ENCODE results near the gene SMIM35. TPM values are rescaled to one million over a fixed set of nuclear protein-coding genes. Genes with fewer than 3 reads are reported as not detected.

SMIM35 gene
- polyA plus RNA-seq, 1 of the 3 experiments (the other 2 are of a cell fraction): not detected

DNA sequence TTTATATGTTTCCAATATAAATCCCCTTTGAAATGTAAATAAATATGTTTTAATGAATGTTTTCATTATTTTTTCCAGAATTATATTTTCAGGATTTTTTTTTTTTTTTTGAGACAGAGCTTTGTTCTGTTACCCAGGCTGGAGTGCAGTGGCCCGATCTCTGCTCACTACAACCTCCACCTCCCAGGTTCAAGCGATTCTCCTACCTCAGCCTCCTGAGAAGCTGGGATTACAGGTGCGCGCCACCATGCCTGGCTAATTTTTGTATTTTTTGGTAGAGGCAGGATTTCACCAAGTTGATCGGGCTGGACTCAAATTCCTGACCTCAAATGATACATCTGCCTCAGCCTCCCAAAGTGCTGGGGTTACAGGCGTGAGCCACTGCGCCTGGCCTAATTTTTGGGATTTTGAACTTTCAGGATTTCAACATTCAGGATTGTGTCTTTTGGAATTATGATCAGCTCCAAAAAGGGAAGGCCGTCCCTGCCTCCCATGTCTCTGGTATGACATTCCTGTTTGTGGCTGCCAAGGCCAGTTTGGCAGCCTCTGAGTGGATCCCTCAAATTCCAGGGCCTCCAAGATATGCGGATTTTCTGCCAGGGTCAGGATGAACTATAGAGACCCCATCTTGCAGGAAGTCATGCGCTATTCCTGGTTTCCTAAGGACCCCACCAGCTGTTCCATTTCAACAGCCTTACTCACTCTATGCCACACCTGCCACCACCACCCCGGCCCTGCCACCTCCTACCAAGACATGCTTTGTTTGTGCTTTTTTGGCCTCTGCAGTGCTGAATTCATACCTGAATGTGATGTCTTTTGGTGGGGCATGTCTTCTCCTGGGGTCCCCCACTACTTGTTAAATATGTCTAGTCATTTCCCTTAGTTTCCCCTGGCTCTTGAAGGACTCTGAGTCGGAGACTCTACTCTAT lies 31.8 kb downstream of the SMIM35 start:
- Histone ChIP-seq H3K79me2 (ENCODE audit: insufficient read depth) (no peaks in the 10 kb centered on the region), H3K4me3 (ENCODE audit: low read depth in 2 of 2, low read length in 1 of 2) (no peak overlapping the region), H3K27ac (ENCODE audit: low read depth in 2 of 2, low read length in 1 of 2) (no peak overlapping the region), H3K4me2 (no peak overlapping the region), H4K20me1 (ENCODE audit: insufficient read depth) (no peaks in the 10 kb centered on the region), H3K9ac (no peak overlapping the region), H3K9me2 (no peaks in the 10 kb centered on the region), H3K27me3 (ENCODE audit: insufficient read depth) (peaks cover 7% of the 10 kb centered on the region; the same call in 1 of the 2 replicates), H3F3A (replicated peaks; ENCODE audit: insufficient read depth) (no peaks in the 10 kb centered on the region), H3K36me3 (replicated peaks in 1 of 2; ENCODE audit: control insufficient read depth in 1 of 2, insufficient read depth in 2 of 2, low read length in 1 of 2) (no peaks in the 10 kb centered on the region), H2AFZ (ENCODE audit: low read depth) (no peak overlapping the region), H3K9me3 (no peaks in the 10 kb centered on the region), H3K4me1 (ENCODE audit: control insufficient read depth in 1 of 2, insufficient read depth in 2 of 2, low read depth in 1 of 2, low read length in 1 of 2) (peaks cover 0 to 2% of the 10 kb centered on the region in 2 experiments; a peak in 1 of 4 replicates)
- CTCF ChIA-PET: interaction anchor here (0.7 to 10.1 kb wide), 14 partner anchors 9 to 629 kb away, joined by 3 to 173 read pairs (median 6); partner anchors contain the start of gene FXYD2
- 59% methylated on average over 12 of the region's 12 CpGs for WGBS (ENCODE audit: low lambda C conversion rate)
- DNase-seq: no peak
- TF ChIP-seq RXRA (IDR thresholded peaks at IDR 0.05; ENCODE audit: borderline replicate concordance, low read depth): no peak
- TF ChIP-seq, protein P1, sequence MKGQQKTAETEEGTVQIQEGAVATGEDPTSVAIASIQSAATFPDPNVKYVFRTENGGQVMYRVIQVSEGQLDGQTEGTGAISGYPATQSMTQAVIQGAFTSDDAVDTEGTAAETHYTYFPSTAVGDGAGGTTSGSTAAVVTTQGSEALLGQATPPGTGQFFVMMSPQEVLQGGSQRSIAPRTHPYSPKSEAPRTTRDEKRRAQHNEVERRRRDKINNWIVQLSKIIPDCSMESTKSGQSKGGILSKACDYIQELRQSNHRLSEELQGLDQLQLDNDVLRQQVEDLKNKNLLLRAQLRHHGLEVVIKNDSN (IDR thresholded peaks at IDR 0.05; ENCODE audit: borderline replicate concordance, low read depth): no peak
- POLR2A ChIA-PET: no interaction called here

DNA sequence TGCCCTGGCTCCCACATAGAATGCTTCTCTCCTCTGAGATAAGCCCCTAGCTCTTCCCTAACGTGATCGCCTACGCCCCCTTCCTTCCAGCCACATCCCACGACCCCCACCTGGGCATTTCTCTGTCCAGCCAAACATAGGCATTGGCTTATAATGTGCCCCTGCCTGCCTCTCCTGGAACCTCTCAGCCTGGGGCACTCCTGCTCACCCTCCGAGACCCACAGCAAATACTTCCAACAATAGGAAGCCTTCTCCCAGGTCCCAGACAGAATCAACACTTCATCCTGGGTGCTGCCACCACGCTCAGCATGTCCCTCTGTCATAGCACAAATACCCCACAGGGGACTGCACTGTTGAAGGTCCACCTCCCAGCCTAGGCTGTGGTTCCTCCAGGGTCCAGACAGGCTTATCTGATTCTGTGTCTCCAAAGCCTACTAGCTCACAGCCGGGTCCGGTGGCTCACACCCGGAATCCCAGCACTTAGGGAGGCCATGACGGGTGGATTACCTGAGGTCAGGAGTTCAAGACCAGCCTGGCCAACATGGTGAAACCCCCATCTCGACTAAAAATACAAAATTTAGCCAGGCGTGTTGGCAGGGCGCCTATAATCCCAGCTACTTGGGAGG lies 34.1 kb downstream of the SMIM35 start:
- no peak overlapping the region for H3K4me2 ChIP-seq
- no peaks in the 10 kb centered on the region for H3F3A ChIP-seq (replicated peaks; ENCODE audit: insufficient read depth)
- H4K20me1 ChIP-seq (ENCODE audit: insufficient read depth): no peaks in the 10 kb centered on the region
- peaks cover under 1% of the 10 kb centered on the region; the same call in 1 of the 2 replicates for H3K27me3 ChIP-seq (ENCODE audit: insufficient read depth)
- WGBS (ENCODE audit: low lambda C conversion rate): 58% methylated on average over 9 of the region's 13 CpGs
- H3K79me2 ChIP-seq (ENCODE audit: insufficient read depth): no peaks in the 10 kb centered on the region
- CTCF ChIA-PET: interaction anchor here (0.6 to 10.1 kb wide), 70 partner anchors 8 to 729 kb away, joined by 3 to 173 read pairs (median 5); partner anchors contain the start of genes FXYD2 and TMPRSS4
- POLR2A ChIA-PET: interaction anchor here (0.6 to 0.8 kb wide), 2 partner anchors 72 to 106 kb away, joined by 3 read pairs; no protein-coding TSS in a partner anchor
- no peak overlapping the region for H3K4me3 ChIP-seq (ENCODE audit: low read depth in 2 of 2, low read length in 1 of 2)
- H3K4me1 ChIP-seq (ENCODE audit: control insufficient read depth in 1 of 2, insufficient read depth in 2 of 2, low read depth in 1 of 2, low read length in 1 of 2): peaks cover 0 to 2% of the 10 kb centered on the region in 2 experiments; a peak in 1 of 4 replicates
- no peak overlapping the region for H2AFZ ChIP-seq (ENCODE audit: low read depth)
- H3K27ac ChIP-seq (ENCODE audit: low read depth in 2 of 2, low read length in 1 of 2): no peak overlapping the region
- H3K9me2 ChIP-seq: no peaks in the 10 kb centered on the region
- DNase-seq: no peak
- no peak overlapping the region for H3K9ac ChIP-seq
- no peaks in the 10 kb centered on the region for H3K36me3 ChIP-seq (replicated peaks in 1 of 2; ENCODE audit: control insufficient read depth in 1 of 2, insufficient read depth in 2 of 2, low read length in 1 of 2)
- no peaks in the 10 kb centered on the region for H3K9me3 ChIP-seq
- TF ChIP-seq YY1 (IDR thresholded peaks at IDR 0.05; ENCODE audit: low read depth) (no peak), GABPA (IDR thresholded peaks at IDR 0.05; ENCODE audit: low read depth) (no peak), SMC3 (IDR thresholded peaks at IDR 0.05; ENCODE audit: low read depth, low read length) (no peak), GATA2 (CRISPR knock-in tag; IDR thresholded peaks at IDR 0.05) (no peak), TCF12 (IDR thresholded peaks at IDR 0.05) (no peak), EZH2phosphoT487 (IDR thresholded peaks at IDR 0.05; ENCODE audit: borderline replicate concordance, low read depth) (no peak)
- TF ChIP-seq, protein P2, sequence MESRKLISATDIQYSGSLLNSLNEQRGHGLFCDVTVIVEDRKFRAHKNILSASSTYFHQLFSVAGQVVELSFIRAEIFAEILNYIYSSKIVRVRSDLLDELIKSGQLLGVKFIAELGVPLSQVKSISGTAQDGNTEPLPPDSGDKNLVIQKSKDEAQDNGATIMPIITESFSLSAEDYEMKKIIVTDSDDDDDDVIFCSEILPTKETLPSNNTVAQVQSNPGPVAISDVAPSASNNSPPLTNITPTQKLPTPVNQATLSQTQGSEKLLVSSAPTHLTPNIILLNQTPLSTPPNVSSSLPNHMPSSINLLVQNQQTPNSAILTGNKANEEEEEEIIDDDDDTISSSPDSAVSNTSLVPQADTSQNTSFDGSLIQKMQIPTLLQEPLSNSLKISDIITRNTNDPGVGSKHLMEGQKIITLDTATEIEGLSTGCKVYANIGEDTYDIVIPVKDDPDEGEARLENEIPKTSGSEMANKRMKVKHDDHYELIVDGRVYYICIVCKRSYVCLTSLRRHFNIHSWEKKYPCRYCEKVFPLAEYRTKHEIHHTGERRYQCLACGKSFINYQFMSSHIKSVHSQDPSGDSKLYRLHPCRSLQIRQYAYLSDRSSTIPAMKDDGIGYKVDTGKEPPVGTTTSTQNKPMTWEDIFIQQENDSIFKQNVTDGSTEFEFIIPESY (IDR thresholded peaks at IDR 0.05; ENCODE audit: borderline replicate concordance, low read depth): no peak
- TF ChIP-seq, protein P3, sequence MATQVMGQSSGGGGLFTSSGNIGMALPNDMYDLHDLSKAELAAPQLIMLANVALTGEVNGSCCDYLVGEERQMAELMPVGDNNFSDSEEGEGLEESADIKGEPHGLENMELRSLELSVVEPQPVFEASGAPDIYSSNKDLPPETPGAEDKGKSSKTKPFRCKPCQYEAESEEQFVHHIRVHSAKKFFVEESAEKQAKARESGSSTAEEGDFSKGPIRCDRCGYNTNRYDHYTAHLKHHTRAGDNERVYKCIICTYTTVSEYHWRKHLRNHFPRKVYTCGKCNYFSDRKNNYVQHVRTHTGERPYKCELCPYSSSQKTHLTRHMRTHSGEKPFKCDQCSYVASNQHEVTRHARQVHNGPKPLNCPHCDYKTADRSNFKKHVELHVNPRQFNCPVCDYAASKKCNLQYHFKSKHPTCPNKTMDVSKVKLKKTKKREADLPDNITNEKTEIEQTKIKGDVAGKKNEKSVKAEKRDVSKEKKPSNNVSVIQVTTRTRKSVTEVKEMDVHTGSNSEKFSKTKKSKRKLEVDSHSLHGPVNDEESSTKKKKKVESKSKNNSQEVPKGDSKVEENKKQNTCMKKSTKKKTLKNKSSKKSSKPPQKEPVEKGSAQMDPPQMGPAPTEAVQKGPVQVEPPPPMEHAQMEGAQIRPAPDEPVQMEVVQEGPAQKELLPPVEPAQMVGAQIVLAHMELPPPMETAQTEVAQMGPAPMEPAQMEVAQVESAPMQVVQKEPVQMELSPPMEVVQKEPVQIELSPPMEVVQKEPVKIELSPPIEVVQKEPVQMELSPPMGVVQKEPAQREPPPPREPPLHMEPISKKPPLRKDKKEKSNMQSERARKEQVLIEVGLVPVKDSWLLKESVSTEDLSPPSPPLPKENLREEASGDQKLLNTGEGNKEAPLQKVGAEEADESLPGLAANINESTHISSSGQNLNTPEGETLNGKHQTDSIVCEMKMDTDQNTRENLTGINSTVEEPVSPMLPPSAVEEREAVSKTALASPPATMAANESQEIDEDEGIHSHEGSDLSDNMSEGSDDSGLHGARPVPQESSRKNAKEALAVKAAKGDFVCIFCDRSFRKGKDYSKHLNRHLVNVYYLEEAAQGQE (IDR thresholded peaks at IDR 0.05; ENCODE audit: low read depth, low read length): no peak
- TF ChIP-seq, protein P4, sequence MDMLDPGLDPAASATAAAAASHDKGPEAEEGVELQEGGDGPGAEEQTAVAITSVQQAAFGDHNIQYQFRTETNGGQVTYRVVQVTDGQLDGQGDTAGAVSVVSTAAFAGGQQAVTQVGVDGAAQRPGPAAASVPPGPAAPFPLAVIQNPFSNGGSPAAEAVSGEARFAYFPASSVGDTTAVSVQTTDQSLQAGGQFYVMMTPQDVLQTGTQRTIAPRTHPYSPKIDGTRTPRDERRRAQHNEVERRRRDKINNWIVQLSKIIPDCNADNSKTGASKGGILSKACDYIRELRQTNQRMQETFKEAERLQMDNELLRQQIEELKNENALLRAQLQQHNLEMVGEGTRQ (IDR thresholded peaks at IDR 0.05; ENCODE audit: borderline replicate concordance, low read depth, low read length): no peak
- TF ChIP-seq, protein P5, sequence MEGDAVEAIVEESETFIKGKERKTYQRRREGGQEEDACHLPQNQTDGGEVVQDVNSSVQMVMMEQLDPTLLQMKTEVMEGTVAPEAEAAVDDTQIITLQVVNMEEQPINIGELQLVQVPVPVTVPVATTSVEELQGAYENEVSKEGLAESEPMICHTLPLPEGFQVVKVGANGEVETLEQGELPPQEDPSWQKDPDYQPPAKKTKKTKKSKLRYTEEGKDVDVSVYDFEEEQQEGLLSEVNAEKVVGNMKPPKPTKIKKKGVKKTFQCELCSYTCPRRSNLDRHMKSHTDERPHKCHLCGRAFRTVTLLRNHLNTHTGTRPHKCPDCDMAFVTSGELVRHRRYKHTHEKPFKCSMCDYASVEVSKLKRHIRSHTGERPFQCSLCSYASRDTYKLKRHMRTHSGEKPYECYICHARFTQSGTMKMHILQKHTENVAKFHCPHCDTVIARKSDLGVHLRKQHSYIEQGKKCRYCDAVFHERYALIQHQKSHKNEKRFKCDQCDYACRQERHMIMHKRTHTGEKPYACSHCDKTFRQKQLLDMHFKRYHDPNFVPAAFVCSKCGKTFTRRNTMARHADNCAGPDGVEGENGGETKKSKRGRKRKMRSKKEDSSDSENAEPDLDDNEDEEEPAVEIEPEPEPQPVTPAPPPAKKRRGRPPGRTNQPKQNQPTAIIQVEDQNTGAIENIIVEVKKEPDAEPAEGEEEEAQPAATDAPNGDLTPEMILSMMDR (IDR thresholded peaks at IDR 0.05): no peak
- TF ChIP-seq, protein P1 (IDR thresholded peaks at IDR 0.05; ENCODE audit: borderline replicate concordance, low read depth): no peak

Data from SK-N-SH (cell line).